Measurements from ENCODE around the gene VPS9D1.

- TF ChIP-seq CTCF (conservative IDR thresholded peaks at IDR 0.05 in 1 of 2, IDR thresholded peaks at IDR 0.05 in 1 of 2; ENCODE audit: extremely low read depth in 1 of 2, insufficient read depth in 1 of 2, low read depth in 1 of 2, low read length in 2 of 2) (no peak), EZH2 (IDR thresholded peaks at IDR 0.05; ENCODE audit: borderline replicate concordance, low read length) (no peak)
Observed at GRCh38 chr16:89748921-89749320, 28.2 kb upstream of the VPS9D1 start.
